Skeletal muscle tissue (tissue), 4 donors: ENCODE data around the gene METAP1D. TPM values are rescaled to one million over a fixed set of nuclear protein-coding genes. Genes with fewer than 3 reads are reported as not detected.

Experiments
- H3K27ac ChIP-seq: one replicate; pipeline ENCODE4 v1.7.0; 2013; ENCODE audit warnings: mild to moderate bottlenecking, low read depth, low read length, inconsistent platforms
- H3K27me3 ChIP-seq, 3 donors: one replicate each; pipeline ENCODE4 v1.7.0; 2013; ENCODE audit warnings: low read length in 3 of 3; ENCODE audit not compliant: control insufficient read depth in 3 of 3, insufficient read depth in 3 of 3
- H3K36me3 ChIP-seq, 3 donors: one replicate each; pipeline ENCODE4 v1.7.0; 2013; ENCODE audit warnings: low read length in 3 of 3; ENCODE audit not compliant: control insufficient read depth in 3 of 3, insufficient read depth in 3 of 3
- H3K4me1 ChIP-seq, 3 donors: one replicate each; pipeline ENCODE4 v1.7.0; 2013; ENCODE audit warnings: low read length in 3 of 3, mild to moderate bottlenecking in 3 of 3; ENCODE audit not compliant: control insufficient read depth in 3 of 3, insufficient read depth in 3 of 3
- H3K4me3 ChIP-seq, 3 donors: one replicate each; pipeline ENCODE4 v1.7.0; 2013; ENCODE audit warnings: low read length in 3 of 3
- H3K9ac ChIP-seq, 3 donors: one replicate each; pipeline ENCODE4 v1.7.0; 2013; ENCODE audit warnings: low read length in 3 of 3, mild to moderate bottlenecking in 3 of 3, moderate library complexity in 2 of 3, low read depth in 1 of 3
- H3K9me3 ChIP-seq, 3 donors: one replicate each; pipeline ENCODE4 v1.7.0; 2013; ENCODE audit warnings: low read length in 3 of 3; ENCODE audit not compliant: control insufficient read depth in 3 of 3
- total RNA-seq: library from RNA; depleted of rRNA; stranded (reverse); fragments of >200 nt; gene quantifications from one replicate; pipeline ENCODE4 v1.2.3, GENCODE V29; 2014
- donor health status: Osteomylitis.

The METAP1D gene
- total RNA-seq, 1 donor from 2014 or later, result 8.9 TPM

- Histone ChIP-seq H3K4me1 (peaks cover 0 to 9% (median 6%) of the 10 kb centered on the region in 3 donors), H3K4me3 (no peak overlapping the region), H3K27me3 (no peaks in the 10 kb centered on the region), H3K27ac (no peak overlapping the region), H3K9ac (no peak overlapping the region), H3K9me3 (no peaks in the 10 kb centered on the region), H3K36me3 (no peaks in the 10 kb centered on the region)
These were observed 13.1 kb downstream of the METAP1D start for GRCh38 chr2:172012677-172013391.

- Histone ChIP-seq H3K9me3 (no peaks in the 10 kb centered on the region), H3K27me3 (no peaks in the 10 kb centered on the region), H3K4me1 (peaks cover 0 to 9% (median 6%) of the 10 kb centered on the region in 3 donors), H3K36me3 (no peaks in the 10 kb centered on the region), H3K27ac (no peak overlapping the region), H3K9ac (no peak overlapping the region), H3K4me3 (no peak overlapping the region)
These were observed 13.6 kb downstream of the METAP1D start for GRCh38 chr2:172013396-172013795.

GRCh38 chr2:172021074-172021931, 21.6 kb downstream of the METAP1D start:
- H3K9ac ChIP-seq, result no peak overlapping the region
- H3K4me3 ChIP-seq, result peak overlapping the region in 1 of 3 donors; percentile 45
- no peaks in the 10 kb centered on the region for H3K27me3 ChIP-seq
- H3K36me3 ChIP-seq, result no peaks in the 10 kb centered on the region
- peaks cover 3 to 8% (median 8%) of the 10 kb centered on the region in 3 donors for H3K4me1 ChIP-seq
- H3K27ac ChIP-seq, result no peak overlapping the region
- H3K9me3 ChIP-seq, result no peaks in the 10 kb centered on the region

- H3K36me3 ChIP-seq, result no peaks in the 10 kb centered on the region
- H3K9ac ChIP-seq, result peak overlapping the region in 1 of 3 donors; percentile 2
- H3K27ac ChIP-seq, result no peak overlapping the region
- H3K4me3 ChIP-seq, result peak overlapping the region in 1 of 3 donors; percentile 45
- no peaks in the 10 kb centered on the region for H3K27me3 ChIP-seq
- peaks cover 3 to 8% (median 8%) of the 10 kb centered on the region in 3 donors for H3K4me1 ChIP-seq
- H3K9me3 ChIP-seq, result no peaks in the 10 kb centered on the region
These were observed 22.2 kb downstream of the METAP1D start for GRCh38 chr2:172021955-172022354.

- Histone ChIP-seq H3K4me3 (no peak overlapping the region), H3K27me3 (no peaks in the 10 kb centered on the region), H3K4me1 (no peaks in the 10 kb centered on the region), H3K27ac (no peak overlapping the region), H3K9me3 (no peaks in the 10 kb centered on the region), H3K9ac (no peak overlapping the region), H3K36me3 (no peaks in the 10 kb centered on the region)
These were observed 31.8 kb downstream of the METAP1D start for GRCh38 chr2:172031536-172031935.

GRCh38 chr2:172038121-172038520, 38.4 kb downstream of the METAP1D start:
- H3K27me3 ChIP-seq, result no peaks in the 10 kb centered on the region
- peaks cover 0 to 6% (median 0%) of the 10 kb centered on the region in 3 donors for H3K4me1 ChIP-seq
- H3K36me3 ChIP-seq, result no peaks in the 10 kb centered on the region
- no peak overlapping the region for H3K4me3 ChIP-seq
- H3K9ac ChIP-seq, result no peak overlapping the region
- H3K27ac ChIP-seq, result no peak overlapping the region
- no peaks in the 10 kb centered on the region for H3K9me3 ChIP-seq

GRCh38 chr2:172038604-172039003, 38.9 kb downstream of the METAP1D start:
- H3K27me3 ChIP-seq, result no peaks in the 10 kb centered on the region
- H3K4me1 ChIP-seq, result peaks cover 0 to 6% (median 0%) of the 10 kb centered on the region in 3 donors
- H3K9ac ChIP-seq, result no peak overlapping the region
- H3K9me3 ChIP-seq, result no peaks in the 10 kb centered on the region
- H3K27ac ChIP-seq, result no peak overlapping the region
- H3K4me3 ChIP-seq, result no peak overlapping the region
- H3K36me3 ChIP-seq, result no peaks in the 10 kb centered on the region

- Histone ChIP-seq H3K9ac (no peak overlapping the region), H3K4me1 (peaks cover 0 to 6% (median 0%) of the 10 kb centered on the region in 3 donors), H3K36me3 (no peaks in the 10 kb centered on the region), H3K27ac (no peak overlapping the region), H3K27me3 (no peaks in the 10 kb centered on the region), H3K9me3 (no peaks in the 10 kb centered on the region), H3K4me3 (no peak overlapping the region)
These were observed 39.4 kb downstream of the METAP1D start for GRCh38 chr2:172039011-172039704.

- H3K4me3 ChIP-seq, result no peak overlapping the region
- no peaks in the 10 kb centered on the region for H3K9me3 ChIP-seq
- no peaks in the 10 kb centered on the region for H3K27me3 ChIP-seq
- H3K36me3 ChIP-seq, result no peaks in the 10 kb centered on the region
- H3K27ac ChIP-seq, result no peak overlapping the region
- peaks cover 0 to 6% (median 0%) of the 10 kb centered on the region in 3 donors for H3K4me1 ChIP-seq
- no peak overlapping the region for H3K9ac ChIP-seq
These were observed 40.6 kb downstream of the METAP1D start for GRCh38 chr2:172040311-172040710.
